GM19240 (cell line): ENCODE data around the gene SGCA.

Source experiments
- DNase-seq: peaks from one replicate; pipeline ENCODE4 v3.0.0; 2011; ENCODE audit warnings: low spot score; ENCODE audit not compliant: insufficient read length

Gene SGCA

GRCh38 chr17:50221864-50222545, 56.2 kb downstream of the SGCA start:
- DNase-seq, result no peak

- no peak for DNase-seq
Observed at GRCh38 chr17:50222922-50223321, 57.1 kb downstream of the SGCA start.
